H9 (cell line): ENCODE results near the gene ARAF. TPM values are rescaled to one million over a fixed set of nuclear protein-coding genes. Genes with fewer than 3 reads are reported as not detected.

Experiments
- DNase-seq: peaks from one replicate; pipeline ENCODE4 v3.0.0-alpha.2; 2017
- H2AFZ ChIP-seq: one replicate; pipeline ENCODE4 v1.6.1; 2013; ENCODE audit warnings: mild to moderate bottlenecking, low read length, control low read depth, moderate library complexity
- H2AK5ac ChIP-seq: 2 replicates; pipeline ENCODE4 v1.6.1; 2013; ENCODE audit warnings: low read length, control low read depth, mixed read lengths; ENCODE audit not compliant: insufficient read length
- H2BK120ac ChIP-seq: one replicate; pipeline ENCODE4 v1.6.1; 2013; ENCODE audit warnings: low read depth, mild to moderate bottlenecking, low read length, control low read depth, inconsistent platforms; ENCODE audit not compliant: poor library complexity, severe bottlenecking
- H2BK12ac ChIP-seq: 2 replicates; pipeline ENCODE4 v1.6.1; 2013; ENCODE audit warnings: low read length, control low read depth, mixed read lengths, low read depth; ENCODE audit not compliant: insufficient read length
- H2BK15ac ChIP-seq: 2 replicates; pipeline ENCODE4 v1.6.1; 2013; ENCODE audit warnings: low read depth, low read length, control low read depth
- H2BK20ac ChIP-seq: one replicate; pipeline ENCODE4 v1.6.1; 2013; ENCODE audit warnings: low read depth, mild to moderate bottlenecking, low read length, control low read depth, inconsistent platforms; ENCODE audit not compliant: poor library complexity, severe bottlenecking
- H2BK5ac ChIP-seq: 2 replicates; pipeline ENCODE4 v1.6.1; 2013; ENCODE audit warnings: low read length, control low read depth, mixed read lengths; ENCODE audit not compliant: insufficient read length
- H3K14ac ChIP-seq: 2 replicates; pipeline ENCODE4 v1.6.1; 2013; ENCODE audit warnings: low read length, control low read depth; ENCODE audit not compliant: insufficient read depth
- H3K18ac ChIP-seq: 2 replicates; pipeline ENCODE4 v1.6.1; 2013; ENCODE audit warnings: low read depth, mild to moderate bottlenecking, mixed read lengths, low read length, control low read depth; ENCODE audit not compliant: insufficient read length
- H3K23ac ChIP-seq: 2 replicates; pipeline ENCODE4 v1.6.1; 2013; ENCODE audit warnings: low read length, control low read depth, mixed read lengths, low read depth; ENCODE audit not compliant: insufficient read length
- H3K23me2 ChIP-seq: 2 replicates; pipeline ENCODE4 v1.6.1; 2013; ENCODE audit warnings: low read depth, mild to moderate bottlenecking, mixed read lengths, low read length, control low read depth; ENCODE audit not compliant: insufficient read length, poor library complexity, severe bottlenecking
- H3K27ac ChIP-seq: 2 replicates; pipeline ENCODE4 v1.5.1; 2013; ENCODE audit warnings: low read length, control low read depth, mixed read lengths, low read depth; ENCODE audit not compliant: insufficient read length
- H3K27me3 ChIP-seq: 2 replicates; pipeline ENCODE4 v1.6.1; 2013; ENCODE audit warnings: low read length, control low read depth, inconsistent platforms; ENCODE audit not compliant: insufficient read depth
- H3K4ac ChIP-seq: 2 replicates; pipeline ENCODE4 v1.6.1; 2013; ENCODE audit warnings: low read depth, mild to moderate bottlenecking, control low read depth, inconsistent platforms, low read length, moderate library complexity
- H3K4me1 ChIP-seq: 2 replicates; pipeline ENCODE4 v1.6.1; 2013; ENCODE audit warnings: low read length, control low read depth, inconsistent platforms; ENCODE audit not compliant: insufficient read depth
- H3K4me2 ChIP-seq: 2 replicates; pipeline ENCODE4 v1.6.1; 2013; ENCODE audit warnings: low read length, control low read depth, mixed read lengths; ENCODE audit not compliant: insufficient read length, insufficient read depth
- H3K56ac ChIP-seq: 2 replicates; pipeline ENCODE4 v1.6.1; 2013; ENCODE audit warnings: low read depth, mild to moderate bottlenecking, mixed read lengths, low read length, control low read depth; ENCODE audit not compliant: insufficient read length
- H3K79me1 ChIP-seq: 2 replicates; pipeline ENCODE4 v1.6.1; 2013; ENCODE audit warnings: low read depth, mild to moderate bottlenecking, moderate library complexity, low read length, control low read depth, inconsistent platforms; ENCODE audit not compliant: insufficient read depth, poor library complexity, severe bottlenecking
- H3K79me2 ChIP-seq: 2 replicates; pipeline ENCODE4 v1.6.1; 2013; ENCODE audit warnings: low read length, control low read depth, inconsistent platforms; ENCODE audit not compliant: insufficient read depth
- H3K9ac ChIP-seq: 2 replicates; pipeline ENCODE4 v1.6.1; 2013; ENCODE audit warnings: low read length, control low read depth, mixed read lengths; ENCODE audit not compliant: insufficient read length; ENCODE audit errors: extremely low read depth
- H3K9me3 ChIP-seq: one replicate; pipeline ENCODE4 v1.6.1; 2013; ENCODE audit warnings: low read depth, low read length, inconsistent platforms; ENCODE audit not compliant: control insufficient read depth
- H3T11ph ChIP-seq: one replicate; pipeline ENCODE4 v1.6.1; 2013; ENCODE audit warnings: mild to moderate bottlenecking, low read length, control low read depth, inconsistent platforms
- H4K20me1 ChIP-seq: one replicate; pipeline ENCODE4 v1.6.1; 2013; ENCODE audit not compliant: control insufficient read depth, insufficient read length, insufficient read depth
- H4K5ac ChIP-seq: 2 replicates; pipeline ENCODE4 v1.6.1; 2013; ENCODE audit warnings: low read depth, mild to moderate bottlenecking, mixed read lengths, low read length, control low read depth; ENCODE audit not compliant: insufficient read length
- H4K8ac ChIP-seq: replicated peaks from 2 replicates; pipeline ENCODE4 v1.6.1; 2013; ENCODE audit warnings: low read length, control low read depth, mixed read lengths, low read depth; ENCODE audit not compliant: insufficient read length
- H4K91ac ChIP-seq: 2 replicates; pipeline ENCODE4 v1.6.1; 2013; ENCODE audit warnings: low read depth, mild to moderate bottlenecking, moderate library complexity, mixed read lengths, low read length, control low read depth; ENCODE audit not compliant: insufficient read length
- H3K27ac Mint-ChIP-seq, 3 experiments: 2 replicates in 2 of 3; 3 replicates in 1 of 3; pipeline ENCODE4 v1.8.0; 2020 to 2021; ENCODE audit warnings: mixed read lengths in 3 of 3, mild to moderate bottlenecking in 1 of 3, moderate library complexity in 1 of 3
- H3K27me3 Mint-ChIP-seq: 2 replicates; pipeline ENCODE4 v1.8.0; 2021; ENCODE audit warnings: low read depth, mild to moderate bottlenecking, moderate library complexity, mixed read lengths
- H3K36me3 Mint-ChIP-seq, 3 experiments: 2 replicates in 2 of 3; 3 replicates in 1 of 3; pipeline ENCODE4 v1.8.0; 2020 to 2021; ENCODE audit warnings: low read depth in 3 of 3, mixed read lengths in 3 of 3; ENCODE audit not compliant: insufficient read depth in 1 of 3
- H3K4me1 Mint-ChIP-seq, 2 experiments: 2 replicates each; pipeline ENCODE4 v1.8.0; 2020; ENCODE audit warnings: mixed read lengths in 2 of 2
- H3K4me3 Mint-ChIP-seq, 2 experiments: 2 replicates in 1 of 2; 3 replicates in 1 of 2; pipeline ENCODE4 v1.8.0; 2020 to 2021; ENCODE audit warnings: mild to moderate bottlenecking in 2 of 2, mixed read lengths in 2 of 2, moderate library complexity in 1 of 2
- H3K9me3 Mint-ChIP-seq, 2 experiments: 2 replicates in 1 of 2; 3 replicates in 1 of 2; pipeline ENCODE4 v1.8.0; 2020; ENCODE audit warnings: mild to moderate bottlenecking in 2 of 2, mixed read lengths in 2 of 2, moderate library complexity in 1 of 2
- CTCF ChIP-seq: fragments of 200-600 bp; sonication (generic); conservative IDR thresholded peaks from 3 replicates; pipeline ENCODE4 v1.8.0; 2021; ENCODE audit warnings: antibody characterized with exemption, mild to moderate bottlenecking
- WGBS: extraction: QIAGEN DNeasy Blood & Tissue Kit; methylation state at CpG from one replicate; pipeline ENCODE4 v1.1.7; 2013; ENCODE audit warnings: missing lambda C conversion rate, low lambda C conversion rate, mixed read lengths; ENCODE audit not compliant: insufficient read length; ENCODE audit errors: extremely low coverage; 5-methylcytosine and 5-hydroxymethylcytosine counted together
- total RNA-seq: library from RNA; stranded (reverse); gene quantifications from 2 replicates; pipeline ENCODE4 v1.2.1, GENCODE V29; 2021

The ARAF gene
- total RNA-seq, 1 experiment from 2014 or later: 48.1 TPM

GRCh38 chrX:47611489-47611888 is 50.5 kb downstream of the ARAF start:
- H3K9ac ChIP-seq: no peak overlapping the region
- no peak overlapping the region for H2BK120ac ChIP-seq
- no peak overlapping the region for H3T11ph ChIP-seq
- H3K23ac ChIP-seq: no peak overlapping the region
- DNase-seq: no peak
- H3K9me3 ChIP-seq: peaks cover 42% of the 10 kb centered on the region
- H4K8ac ChIP-seq: no peak overlapping the region
- no peak overlapping the region for H4K91ac ChIP-seq
- H3K4me1 ChIP-seq: no peaks in the 10 kb centered on the region; the same call in 1 of the 2 replicates
- no peak overlapping the region for H3K14ac ChIP-seq
- no peak overlapping the region for H3K56ac ChIP-seq
- no peak overlapping the region for H2BK20ac ChIP-seq
- Mint-ChIP-seq H3K27ac (no peak overlapping the region), H3K9me3 (peaks cover 79 to 83% of the 10 kb centered on the region in 2 experiments), H3K27me3 (no peaks in the 10 kb centered on the region; the same call in 1 of the 2 replicates), H3K4me1 (peaks cover 11 to 26% of the 10 kb centered on the region in 2 experiments), H3K4me3 (no peak overlapping the region), H3K36me3 (peaks cover 5 to 19% (median 9%) of the 10 kb centered on the region in 3 experiments)
- H4K5ac ChIP-seq: no peak overlapping the region
- no peaks in the 10 kb centered on the region for H3K27me3 ChIP-seq
- no peak overlapping the region for H2AFZ ChIP-seq
- no peaks in the 10 kb centered on the region for H3K79me2 ChIP-seq
- no peak overlapping the region for H2BK15ac ChIP-seq
- H3K4ac ChIP-seq: no peak overlapping the region
- H3K27ac ChIP-seq: no peak overlapping the region
- no peak overlapping the region for H3K4me2 ChIP-seq
- no peak overlapping the region for H2AK5ac ChIP-seq
- H3K18ac ChIP-seq: no peak overlapping the region
- no peak overlapping the region for H2BK12ac ChIP-seq
- no peaks in the 10 kb centered on the region for H3K79me1 ChIP-seq
- no CpG with 5 or more reads among the region's 2 CpGs for WGBS
- TF ChIP-seq CTCF: no peak
- H3K23me2 ChIP-seq: no peaks in the 10 kb centered on the region
- no peak overlapping the region for H2BK5ac ChIP-seq
- H4K20me1 ChIP-seq: no peaks in the 10 kb centered on the region
